Esophagus (tissue), 2 donors: ENCODE results near the gene MICAL1. TPM values are rescaled to one million over a fixed set of nuclear protein-coding genes. Genes with fewer than 3 reads are reported as not detected.

ENCODE experiments used
- H3K27ac ChIP-seq, 2 donors: one replicate each; pipeline ENCODE4 v1.5.1; 2013; ENCODE audit warnings: low read depth in 2 of 2, mild to moderate bottlenecking in 2 of 2, inconsistent platforms in 1 of 2, low read length in 1 of 2, moderate library complexity in 1 of 2
- H3K27me3 ChIP-seq, 2 donors: one replicate each; pipeline ENCODE4 v1.6.1; 2013; ENCODE audit warnings: low read length in 2 of 2, control low read depth in 1 of 2, mild to moderate bottlenecking in 1 of 2; ENCODE audit not compliant: insufficient read depth in 2 of 2, control insufficient read depth in 1 of 2
- H3K36me3 ChIP-seq, 2 donors: one replicate each; pipeline ENCODE4 v1.6.1; 2013; ENCODE audit warnings: low read length in 1 of 2; ENCODE audit not compliant: control insufficient read depth in 2 of 2, insufficient read depth in 2 of 2
- H3K4me1 ChIP-seq, 2 donors: one replicate each; pipeline ENCODE4 v1.6.1; 2013; ENCODE audit warnings: low read length in 1 of 2; ENCODE audit not compliant: control insufficient read depth in 2 of 2, insufficient read depth in 2 of 2
- H3K4me3 ChIP-seq, 2 donors: one replicate each; pipeline ENCODE4 v1.5.1; 2013; ENCODE audit warnings: low read length in 2 of 2, mild to moderate bottlenecking in 2 of 2, low read depth in 1 of 2, moderate library complexity in 1 of 2
- H3K9me3 ChIP-seq, 2 donors: one replicate each; pipeline ENCODE4 v1.6.1; 2013; ENCODE audit warnings: mild to moderate bottlenecking in 2 of 2, low read depth in 1 of 2, low read length in 1 of 2, moderate library complexity in 1 of 2; ENCODE audit not compliant: control insufficient read depth in 2 of 2, insufficient read depth in 1 of 2
- WGBS, 2 donors: extraction: QIAGEN DNeasy Blood & Tissue Kit; methylation state at CpG; one replicate each; pipeline ENCODE4 v1.1.7; 2013; 5-methylcytosine and 5-hydroxymethylcytosine counted together
- polyA plus RNA-seq, 2 donors: library from polyadenylated mRNA; stranded (reverse); fragments of 200-250 nt; gene quantifications; one replicate each; pipeline ENCODE4 v1.2.3, GENCODE V29; 2013
- donor health status: healthy with polysubstance abuse.
- donor health status: Bipolar disorder and iron deficiency.

MICAL1 gene
- polyA plus RNA-seq, 2 donors = 17.6 to 18.2 TPM

GRCh38 chr6:109456111-109456583 is 575 bp upstream of the MICAL1 start:
- Histone ChIP-seq H3K4me3 (peak overlapping the region; percentile 43 to 69), H3K27me3 (no peaks in the 10 kb centered on the region), H3K36me3 (no peaks in the 10 kb centered on the region), H3K9me3 (peaks cover 0 to 2% of the 10 kb centered on the region in 2 donors), H3K4me1 (peaks cover 12 to 21% of the 10 kb centered on the region in 2 donors), H3K27ac (peak overlapping the region; percentile 78 to 85)
- WGBS, 2 donors = 10 to 11% methylated on average over 37 to 38 of the region's 38 CpGs

GRCh38 chr6:109454496-109455436 is 806 bp downstream of the MICAL1 start:
- Histone ChIP-seq H3K9me3 (peaks cover 0 to 2% of the 10 kb centered on the region in 2 donors), H3K4me1 (peaks cover 13 to 25% of the 10 kb centered on the region in 2 donors), H3K27me3 (no peaks in the 10 kb centered on the region), H3K4me3 (peak overlapping the region; percentile 43 to 77), H3K36me3 (no peaks in the 10 kb centered on the region), H3K27ac (peak overlapping the region; percentile 78 to 80)
- WGBS, 2 donors = 8 to 10% methylated on average over 48 of the region's 48 CpGs

GRCh38 chr6:109453594-109454495 is 1.7 kb downstream of the MICAL1 start:
- Histone ChIP-seq H3K27me3 (no peaks in the 10 kb centered on the region), H3K36me3 (no peaks in the 10 kb centered on the region), H3K9me3 (peaks cover 0 to 2% of the 10 kb centered on the region in 2 donors), H3K27ac (peak overlapping the region; percentile 78 to 80), H3K4me1 (peaks cover 13 to 25% of the 10 kb centered on the region in 2 donors), H3K4me3 (peak overlapping the region; percentile 43 to 77)
- WGBS, 2 donors = 90% methylated on average over 27 of the region's 27 CpGs

DNA sequence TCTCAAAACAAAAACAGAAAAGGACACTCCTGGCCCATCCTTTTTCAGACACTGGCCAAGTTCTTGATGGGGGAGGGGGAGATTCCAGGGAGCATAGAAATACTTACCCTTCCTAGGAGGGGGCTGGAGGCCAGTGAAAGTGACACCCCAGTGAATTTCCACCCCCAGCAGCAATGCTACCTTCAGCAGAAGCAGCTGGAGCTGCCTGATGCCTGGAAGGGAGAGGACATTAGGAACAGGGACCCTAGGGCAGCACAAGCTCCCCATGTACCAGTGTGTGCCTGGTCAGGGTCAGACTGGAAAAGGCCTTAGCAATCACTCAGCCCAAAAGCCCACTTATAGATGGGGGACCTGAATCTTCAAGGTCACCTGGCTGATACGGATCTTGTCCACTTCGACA is 2.4 kb downstream of the MICAL1 start:
- Histone ChIP-seq H3K27ac (no peak overlapping the region), H3K4me3 (no peak overlapping the region), H3K4me1 (peaks cover 13 to 25% of the 10 kb centered on the region in 2 donors), H3K27me3 (no peaks in the 10 kb centered on the region), H3K9me3 (peaks cover 0 to 2% of the 10 kb centered on the region in 2 donors), H3K36me3 (no peaks in the 10 kb centered on the region)
- WGBS, 2 donors = 94 to 100% methylated on average over 2 of the region's 2 CpGs

- no peaks in the 10 kb centered on the region for H3K36me3 ChIP-seq
- peaks cover 13 to 25% of the 10 kb centered on the region in 2 donors for H3K4me1 ChIP-seq
- WGBS, 2 donors = 84 to 89% methylated on average over 9 of the region's 9 CpGs
- no peaks in the 10 kb centered on the region for H3K27me3 ChIP-seq
- H3K4me3 ChIP-seq = no peak overlapping the region
- H3K9me3 ChIP-seq = peaks cover 0 to 2% of the 10 kb centered on the region in 2 donors
- H3K27ac ChIP-seq = no peak overlapping the region
Measured at GRCh38 chr6:109452181-109452580, 3.4 kb downstream of the MICAL1 start.

GRCh38 chr6:109451376-109451775 is 4.2 kb downstream of the MICAL1 start:
- no peaks in the 10 kb centered on the region for H3K27me3 ChIP-seq
- peaks cover 13 to 23% of the 10 kb centered on the region in 2 donors for H3K4me1 ChIP-seq
- H3K27ac ChIP-seq = no peak overlapping the region
- H3K36me3 ChIP-seq = peaks cover 0 to 4% of the 10 kb centered on the region in 2 donors
- WGBS, 2 donors = 81 to 91% methylated on average over 7 of the region's 7 CpGs
- no peak overlapping the region for H3K4me3 ChIP-seq
- H3K9me3 ChIP-seq = peaks cover 0 to 2% of the 10 kb centered on the region in 2 donors

GRCh38 chr6:109450801-109451200 is 4.8 kb downstream of the MICAL1 start:
- H3K4me1 ChIP-seq = peaks cover 10 to 17% of the 10 kb centered on the region in 2 donors
- WGBS, 2 donors = 69% methylated on average over 3 of the region's 3 CpGs
- H3K27me3 ChIP-seq = no peaks in the 10 kb centered on the region
- H3K27ac ChIP-seq = no peak overlapping the region
- H3K4me3 ChIP-seq = no peak overlapping the region
- peaks cover 0 to 2% of the 10 kb centered on the region in 2 donors for H3K9me3 ChIP-seq
- H3K36me3 ChIP-seq = peaks cover 3 to 9% of the 10 kb centered on the region in 2 donors

DNA sequence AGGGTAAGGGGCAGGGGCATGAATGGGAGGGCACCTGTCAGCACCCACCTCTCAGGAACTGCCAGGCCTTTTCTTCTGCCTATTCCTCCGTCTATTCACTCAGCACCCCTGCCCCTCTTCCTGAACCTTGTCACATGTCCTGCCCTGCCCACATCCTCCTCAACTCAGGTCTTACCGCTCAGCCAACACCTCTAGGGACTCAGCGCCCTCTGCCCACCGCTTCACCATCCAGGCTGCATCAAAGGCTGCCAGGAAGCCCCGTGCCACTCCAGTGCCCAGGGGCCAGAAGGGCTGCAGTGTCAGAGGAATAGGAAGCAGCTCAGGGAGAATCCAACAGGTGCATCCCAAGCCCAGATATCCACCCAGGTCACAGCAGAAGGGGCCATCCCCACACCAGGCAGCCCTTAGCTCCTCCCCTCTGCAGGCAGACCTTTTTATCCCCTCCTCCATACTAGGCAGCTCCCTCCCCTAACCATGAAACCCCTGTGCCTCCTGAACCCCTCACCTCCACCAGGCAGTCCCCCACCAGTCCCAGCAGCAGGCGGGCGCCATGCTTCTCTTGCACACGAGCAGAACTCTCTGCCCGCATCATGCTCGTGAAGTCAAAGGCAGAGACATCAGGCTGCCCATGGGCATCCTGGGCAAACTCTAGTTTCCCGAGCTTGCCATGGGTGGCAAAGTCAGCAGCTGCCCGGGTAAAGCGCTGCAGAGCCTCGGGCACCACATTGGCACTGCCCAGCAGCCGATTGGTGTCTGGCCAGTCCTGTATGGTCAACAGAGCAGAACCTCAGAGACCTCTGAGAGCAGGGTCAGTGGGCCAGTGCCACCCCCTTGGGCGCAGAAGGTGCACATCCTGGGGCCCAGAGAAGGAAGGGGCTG is 5.5 kb downstream of the MICAL1 start:
- Histone ChIP-seq H3K27me3 (no peaks in the 10 kb centered on the region), H3K4me3 (no peak overlapping the region), H3K27ac (no peak overlapping the region), H3K36me3 (peaks cover 10 to 16% of the 10 kb centered on the region in 2 donors), H3K9me3 (peaks cover 0 to 2% of the 10 kb centered on the region in 2 donors), H3K4me1 (peaks cover 10 to 16% of the 10 kb centered on the region in 2 donors)
- 77% methylated on average over 16 of the region's 16 CpGs for WGBS, 2 donors
